Subcutaneous adipose tissue (tissue), 4 donors: ENCODE results near the gene ARHGAP28. TPM values are rescaled to one million over a fixed set of nuclear protein-coding genes. Genes with fewer than 3 reads are reported as not detected.

Experiments used
- total RNA-seq, 4 donors: library from RNA; depleted of rRNA; stranded (reverse); fragments of >200 nt; gene quantifications; one replicate each; pipeline ENCODE4 v1.1.0, GENCODE V29; 2016
- TF ChIP-seq, protein P1 (sequence below): fragments of 450-650 bp; IDR thresholded peaks from one replicate; pipeline ENCODE4 v1.5.1; 2016; ENCODE audit warnings: low read depth, mild to moderate bottlenecking, control low read depth, antibody characterized with exemption, moderate library complexity

ARHGAP28 gene
- total RNA-seq, 4 donors from 2014 or later, result 8.0 to 15.3 (median 9.3) TPM

GRCh38 chr18:6871566-6871965 lies 142.1 kb downstream of the ARHGAP28 start:
- TF ChIP-seq, protein P1, sequence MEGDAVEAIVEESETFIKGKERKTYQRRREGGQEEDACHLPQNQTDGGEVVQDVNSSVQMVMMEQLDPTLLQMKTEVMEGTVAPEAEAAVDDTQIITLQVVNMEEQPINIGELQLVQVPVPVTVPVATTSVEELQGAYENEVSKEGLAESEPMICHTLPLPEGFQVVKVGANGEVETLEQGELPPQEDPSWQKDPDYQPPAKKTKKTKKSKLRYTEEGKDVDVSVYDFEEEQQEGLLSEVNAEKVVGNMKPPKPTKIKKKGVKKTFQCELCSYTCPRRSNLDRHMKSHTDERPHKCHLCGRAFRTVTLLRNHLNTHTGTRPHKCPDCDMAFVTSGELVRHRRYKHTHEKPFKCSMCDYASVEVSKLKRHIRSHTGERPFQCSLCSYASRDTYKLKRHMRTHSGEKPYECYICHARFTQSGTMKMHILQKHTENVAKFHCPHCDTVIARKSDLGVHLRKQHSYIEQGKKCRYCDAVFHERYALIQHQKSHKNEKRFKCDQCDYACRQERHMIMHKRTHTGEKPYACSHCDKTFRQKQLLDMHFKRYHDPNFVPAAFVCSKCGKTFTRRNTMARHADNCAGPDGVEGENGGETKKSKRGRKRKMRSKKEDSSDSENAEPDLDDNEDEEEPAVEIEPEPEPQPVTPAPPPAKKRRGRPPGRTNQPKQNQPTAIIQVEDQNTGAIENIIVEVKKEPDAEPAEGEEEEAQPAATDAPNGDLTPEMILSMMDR, result no peak

- TF ChIP-seq, protein P1, result no peak
Measured at GRCh38 chr18:6873040-6873751, 143.7 kb downstream of the ARHGAP28 start.

- TF ChIP-seq, protein P1, result no peak
Measured at GRCh38 chr18:6874315-6874714, 144.8 kb downstream of the ARHGAP28 start.

GRCh38 chr18:6875749-6876148 lies 146.2 kb downstream of the ARHGAP28 start:
- TF ChIP-seq, protein P1, result no peak

- TF ChIP-seq, protein P1, result no peak
Measured at GRCh38 chr18:6876641-6877041, 147.1 kb downstream of the ARHGAP28 start.

GRCh38 chr18:6877288-6877687 lies 147.8 kb downstream of the ARHGAP28 start:
- TF ChIP-seq, protein P1, result no peak

GRCh38 chr18:6878556-6879297 lies 149.2 kb downstream of the ARHGAP28 start:
- TF ChIP-seq, protein P1, result no peak
